ENCODE data around the gene MARK3.

Gene MARK3

GRCh38 chr14:103546652-103547454 is 161.6 kb downstream of the MARK3 start:
- Mint-ChIP-seq H3K4me3 (no peak overlapping the region), H3K36me3 (ENCODE audit: low read depth) (no peaks in the 10 kb centered on the region), H3K4me1 (ENCODE audit: low read depth) (no peaks in the 10 kb centered on the region), H3K27ac (no peak overlapping the region), H3K9me3 (no peaks in the 10 kb centered on the region), H3K27me3 (no peaks in the 10 kb centered on the region)

GRCh38 chr14:103547455-103547940 is 162.3 kb downstream of the MARK3 start:
- Mint-ChIP-seq H3K27me3 (no peaks in the 10 kb centered on the region), H3K9me3 (no peaks in the 10 kb centered on the region), H3K4me3 (no peak overlapping the region), H3K4me1 (ENCODE audit: low read depth) (no peaks in the 10 kb centered on the region), H3K27ac (no peak overlapping the region), H3K36me3 (ENCODE audit: low read depth) (no peaks in the 10 kb centered on the region)

GRCh38 chr14:103547941-103548462 is 162.8 kb downstream of the MARK3 start:
- no peaks in the 10 kb centered on the region for H3K27me3 Mint-ChIP-seq
- no peak overlapping the region for H3K27ac Mint-ChIP-seq
- no peak overlapping the region for H3K4me3 Mint-ChIP-seq
- H3K4me1 Mint-ChIP-seq (ENCODE audit: low read depth), result no peaks in the 10 kb centered on the region
- no peaks in the 10 kb centered on the region for H3K36me3 Mint-ChIP-seq (ENCODE audit: low read depth)
- H3K9me3 Mint-ChIP-seq, result no peaks in the 10 kb centered on the region

- Mint-ChIP-seq H3K36me3 (ENCODE audit: low read depth) (no peaks in the 10 kb centered on the region), H3K27me3 (no peaks in the 10 kb centered on the region), H3K27ac (no peak overlapping the region), H3K9me3 (no peaks in the 10 kb centered on the region), H3K4me3 (no peak overlapping the region), H3K4me1 (ENCODE audit: low read depth) (no peaks in the 10 kb centered on the region)
Measured at GRCh38 chr14:103548463-103549351, 163.5 kb downstream of the MARK3 start.

- no peak overlapping the region for H3K4me3 Mint-ChIP-seq
- H3K4me1 Mint-ChIP-seq (ENCODE audit: low read depth), result no peaks in the 10 kb centered on the region
- no peaks in the 10 kb centered on the region for H3K9me3 Mint-ChIP-seq
- no peak overlapping the region for H3K27ac Mint-ChIP-seq
- no peaks in the 10 kb centered on the region for H3K27me3 Mint-ChIP-seq
- H3K36me3 Mint-ChIP-seq (ENCODE audit: low read depth), result no peaks in the 10 kb centered on the region
Measured at GRCh38 chr14:103549361-103550311, 164.4 kb downstream of the MARK3 start.

- no peak overlapping the region for H3K27ac Mint-ChIP-seq
- H3K4me3 Mint-ChIP-seq, result no peak overlapping the region
- no peaks in the 10 kb centered on the region for H3K36me3 Mint-ChIP-seq (ENCODE audit: low read depth)
- H3K27me3 Mint-ChIP-seq, result no peaks in the 10 kb centered on the region
- no peaks in the 10 kb centered on the region for H3K9me3 Mint-ChIP-seq
- H3K4me1 Mint-ChIP-seq (ENCODE audit: low read depth), result no peaks in the 10 kb centered on the region
Measured at GRCh38 chr14:103550451-103551337, 165.5 kb downstream of the MARK3 start.

GRCh38 chr14:103551338-103551762 is 166.1 kb downstream of the MARK3 start:
- H3K27ac Mint-ChIP-seq, result no peak overlapping the region
- no peaks in the 10 kb centered on the region for H3K27me3 Mint-ChIP-seq
- H3K4me3 Mint-ChIP-seq, result no peak overlapping the region
- H3K4me1 Mint-ChIP-seq (ENCODE audit: low read depth), result no peaks in the 10 kb centered on the region
- no peaks in the 10 kb centered on the region for H3K9me3 Mint-ChIP-seq
- no peaks in the 10 kb centered on the region for H3K36me3 Mint-ChIP-seq (ENCODE audit: low read depth)

GRCh38 chr14:103552011-103552845 is 167.0 kb downstream of the MARK3 start:
- no peak overlapping the region for H3K4me3 Mint-ChIP-seq

GRCh38 chr14:103552846-103553210 is 167.6 kb downstream of the MARK3 start:
- Mint-ChIP-seq H3K4me3 (no peak overlapping the region), H3K27ac (no peak overlapping the region)

More at GRCh38 chr14:103552011-103552845, 167.0 kb downstream of the MARK3 start:
- H3K27ac Mint-ChIP-seq, result no peak overlapping the region
- no peaks in the 10 kb centered on the region for H3K27me3 Mint-ChIP-seq
- peaks cover 3% of the 10 kb centered on the region for H3K4me1 Mint-ChIP-seq (ENCODE audit: low read depth)
- H3K9me3 Mint-ChIP-seq, result no peaks in the 10 kb centered on the region
- no peaks in the 10 kb centered on the region for H3K36me3 Mint-ChIP-seq (ENCODE audit: low read depth)

More at GRCh38 chr14:103552846-103553210, 167.6 kb downstream of the MARK3 start:
- Mint-ChIP-seq H3K36me3 (ENCODE audit: low read depth) (no peaks in the 10 kb centered on the region), H3K9me3 (no peaks in the 10 kb centered on the region), H3K27me3 (no peaks in the 10 kb centered on the region), H3K4me1 (ENCODE audit: low read depth) (peaks cover 8% of the 10 kb centered on the region)
